Measurements from ENCODE around the gene FOXO1.

FOXO1 gene

GRCh38 chr13:40665126-40666044 lies 1.1 kb downstream of the FOXO1 start:
- DNase-seq, result peak; percentile 17 to 56 (median 43)

- peak; percentile 47 to 83 (median 49) for DNase-seq
Observed at GRCh38 chr13:40664350-40665125, 1.9 kb downstream of the FOXO1 start.

GRCh38 chr13:40664100-40664349 lies 2.4 kb downstream of the FOXO1 start:
- DNase-seq, result peak in 3 of 5 donors; percentile 63 to 88 (median 72)

GRCh38 chr13:40662866-40663265 lies 3.6 kb downstream of the FOXO1 start:
- peak in 1 of 5 donors; percentile 79 for DNase-seq

- no peak for DNase-seq
Observed at GRCh38 chr13:40661875-40662665, 4.4 kb downstream of the FOXO1 start.

- DNase-seq, result no peak
Observed at GRCh38 chr13:40660692-40661091, 5.7 kb downstream of the FOXO1 start.

- no peak for DNase-seq
Observed at GRCh38 chr13:40660141-40660664, 6.2 kb downstream of the FOXO1 start.

- no peak for DNase-seq
Observed at GRCh38 chr13:40657951-40658350, 8.5 kb downstream of the FOXO1 start.

- DNase-seq, result no peak
Observed at GRCh38 chr13:40657307-40657706, 9.1 kb downstream of the FOXO1 start.

GRCh38 chr13:40656358-40656757 lies 10.1 kb downstream of the FOXO1 start:
- DNase-seq, result no peak

- DNase-seq, result peak in 1 of 5 donors; percentile 63
Observed at GRCh38 chr13:40653527-40654318, 12.7 kb downstream of the FOXO1 start.

GRCh38 chr13:40652588-40652940 lies 13.9 kb downstream of the FOXO1 start:
- DNase-seq, result peak in 1 of 5 donors; percentile 18

GRCh38 chr13:40651866-40652587 lies 14.4 kb downstream of the FOXO1 start:
- DNase-seq, result no peak

GRCh38 chr13:40648841-40649240 lies 17.6 kb downstream of the FOXO1 start:
- no peak for DNase-seq

GRCh38 chr13:40648040-40648439 lies 18.4 kb downstream of the FOXO1 start:
- DNase-seq, result no peak

- peak in 1 of 5 donors; percentile 70 for DNase-seq
Observed at GRCh38 chr13:40644838-40645604, 21.4 kb downstream of the FOXO1 start.

- peak in 1 of 5 donors; percentile 43 for DNase-seq
Observed at GRCh38 chr13:40640845-40641458, 25.5 kb downstream of the FOXO1 start.

GRCh38 chr13:40640202-40640601 lies 26.2 kb downstream of the FOXO1 start:
- DNase-seq, result no peak

- no peak for DNase-seq
Observed at GRCh38 chr13:40639221-40639681, 27.2 kb downstream of the FOXO1 start.

- no peak for DNase-seq
Observed at GRCh38 chr13:40637643-40638042, 28.8 kb downstream of the FOXO1 start.
